ENCODE data around the gene DISC1. TPM values are rescaled to one million over a fixed set of nuclear protein-coding genes. Genes with fewer than 3 reads are reported as not detected.
"Not testable (repeated sequence)": the region's sequence is repeated elsewhere in the genome, so short reads cannot be mapped to it uniquely, and the experiment has no call there.

The DISC1 gene
- total RNA-seq, 5 donors from 2014 or later (not counting 1 experiment from before 2014, with no cell fraction given): 12.9 to 37.0 (median 14.6) TPM

GRCh38 chr1:231939118-231939517 lies 312.5 kb downstream of the DISC1 start:
- DNase-seq (no peak), ATAC-seq (replicated peaks in 1 of 4) (no peak)
- no peak overlapping the region for H3K27ac ChIP-seq (ENCODE audit: low read length)
- H3K4me1 ChIP-seq (ENCODE audit: control insufficient read depth in 1 of 2, extremely low read depth in 1 of 2, insufficient read depth in 2 of 2, low read length in 2 of 2): no peaks in the 10 kb centered on the region
- no peak overlapping the region for H3K4me3 Mint-ChIP-seq
- POLR2A ChIA-PET: no interaction called here
- peaks cover 0 to 2% of the 10 kb centered on the region in 2 experiments for H3K27me3 ChIP-seq (replicated peaks in 1 of 2; ENCODE audit: control insufficient read depth in 2 of 2, extremely low read depth in 1 of 2, insufficient read depth in 2 of 2, low read length in 1 of 2)
- no CpG with 5 or more reads among the region's 4 CpGs for WGBS (ENCODE audit: insufficient coverage)
- no peak overlapping the region for H3K27ac Mint-ChIP-seq
- H3K9me3 Mint-ChIP-seq: no peaks in the 10 kb centered on the region
- peaks cover 0 to 6% (median 0%) of the 10 kb centered on the region in 3 donors for H3K4me1 Mint-ChIP-seq
- CTCF ChIA-PET: no interaction called here
- H3K27me3 Mint-ChIP-seq: no peaks in the 10 kb centered on the region
- no peaks in the 10 kb centered on the region for H3K9me3 ChIP-seq
- H3K4me3 ChIP-seq (ENCODE audit: control insufficient read depth in 1 of 2, extremely low read depth in 1 of 2, low read length in 1 of 2): no peak overlapping the region
- H3K36me3 ChIP-seq (ENCODE audit: control insufficient read depth in 2 of 2, extremely low read depth in 1 of 2, insufficient read depth in 1 of 2, low read length in 1 of 2): peaks cover 0 to 2% of the 10 kb centered on the region in 2 donors
- peaks cover 32% of the 10 kb centered on the region for H3K36me3 Mint-ChIP-seq

GRCh38 chr1:231940116-231940515 lies 313.5 kb downstream of the DISC1 start:
- CTCF ChIA-PET: interaction anchor here in 1 of 2 donors (0.6 kb wide), 1 partner anchor 79 kb away, joined by 3 read pairs; no protein-coding TSS in a partner anchor
- H3K27ac Mint-ChIP-seq: no peak overlapping the region
- H3K4me1 Mint-ChIP-seq: peaks cover 0 to 6% (median 0%) of the 10 kb centered on the region in 3 donors
- POLR2A ChIA-PET: no interaction called here
- no peak for ATAC-seq (replicated peaks in 1 of 4)
- WGBS (ENCODE audit: insufficient coverage): 89% methylated on average over 6 of the region's 7 CpGs
- H3K36me3 Mint-ChIP-seq: peaks cover 40% of the 10 kb centered on the region
- Histone ChIP-seq H3K27ac (ENCODE audit: low read length) (no peak overlapping the region), H3K4me3 (ENCODE audit: control insufficient read depth in 1 of 2, extremely low read depth in 1 of 2, low read length in 1 of 2) (no peak overlapping the region), H3K27me3 (replicated peaks in 1 of 2; ENCODE audit: control insufficient read depth in 2 of 2, extremely low read depth in 1 of 2, insufficient read depth in 2 of 2, low read length in 1 of 2) (peaks cover 0 to 2% of the 10 kb centered on the region in 2 experiments), H3K4me1 (ENCODE audit: control insufficient read depth in 1 of 2, extremely low read depth in 1 of 2, insufficient read depth in 2 of 2, low read length in 2 of 2) (no peaks in the 10 kb centered on the region), H3K36me3 (ENCODE audit: control insufficient read depth in 2 of 2, extremely low read depth in 1 of 2, insufficient read depth in 1 of 2, low read length in 1 of 2) (peaks cover 0 to 3% of the 10 kb centered on the region in 2 donors), H3K9me3 (no peaks in the 10 kb centered on the region)
- DNase-seq: no peak
- no peaks in the 10 kb centered on the region for H3K27me3 Mint-ChIP-seq
- no peaks in the 10 kb centered on the region for H3K9me3 Mint-ChIP-seq
- H3K4me3 Mint-ChIP-seq: no peak overlapping the region

GRCh38 chr1:231940701-231941100 lies 314.1 kb downstream of the DISC1 start:
- CTCF ChIA-PET: interaction anchor here in 1 of 2 donors (0.6 kb wide), 1 partner anchor 79 kb away, joined by 3 read pairs; no protein-coding TSS in a partner anchor
- Mint-ChIP-seq H3K4me1 (peaks cover 0 to 6% (median 0%) of the 10 kb centered on the region in 3 donors), H3K27me3 (no peaks in the 10 kb centered on the region), H3K36me3 (peaks cover 46% of the 10 kb centered on the region), H3K9me3 (no peaks in the 10 kb centered on the region), H3K27ac (no peak overlapping the region), H3K4me3 (no peak overlapping the region)
- no peak overlapping the region for H3K27ac ChIP-seq (ENCODE audit: low read length)
- H3K4me1 ChIP-seq (ENCODE audit: control insufficient read depth in 1 of 2, extremely low read depth in 1 of 2, insufficient read depth in 2 of 2, low read length in 2 of 2): no peaks in the 10 kb centered on the region
- WGBS (ENCODE audit: insufficient coverage): 96% methylated on average over 2 of the region's 6 CpGs
- H3K4me3 ChIP-seq (ENCODE audit: control insufficient read depth in 1 of 2, extremely low read depth in 1 of 2, low read length in 1 of 2): no peak overlapping the region
- DNase-seq (no peak), ATAC-seq (replicated peaks in 1 of 4) (no peak)
- peaks cover 0 to 2% of the 10 kb centered on the region in 2 experiments for H3K27me3 ChIP-seq (replicated peaks in 1 of 2; ENCODE audit: control insufficient read depth in 2 of 2, extremely low read depth in 1 of 2, insufficient read depth in 2 of 2, low read length in 1 of 2)
- POLR2A ChIA-PET: no interaction called here
- no peaks in the 10 kb centered on the region for H3K9me3 ChIP-seq
- H3K36me3 ChIP-seq (ENCODE audit: control insufficient read depth in 2 of 2, extremely low read depth in 1 of 2, insufficient read depth in 1 of 2, low read length in 1 of 2): peaks cover 0 to 3% of the 10 kb centered on the region in 2 donors

- ATAC-seq (replicated peaks in 1 of 4): no peak
- Mint-ChIP-seq H3K9me3 (peaks cover 2 to 10% (median 4%) of the 10 kb centered on the region in 3 donors), H3K27me3 (no peaks in the 10 kb centered on the region), H3K27ac (no peak overlapping the region), H3K4me3 (no peak overlapping the region), H3K4me1 (peaks cover 0 to 6% (median 0%) of the 10 kb centered on the region in 3 donors), H3K36me3 (peaks cover 46% of the 10 kb centered on the region)
- H3K9me3 ChIP-seq: no peaks in the 10 kb centered on the region
- peaks cover 0 to 3% of the 10 kb centered on the region in 2 donors for H3K36me3 ChIP-seq (ENCODE audit: control insufficient read depth in 2 of 2, extremely low read depth in 1 of 2, insufficient read depth in 1 of 2, low read length in 1 of 2)
- peaks cover 0 to 2% of the 10 kb centered on the region in 2 experiments for H3K27me3 ChIP-seq (replicated peaks in 1 of 2; ENCODE audit: control insufficient read depth in 2 of 2, extremely low read depth in 1 of 2, insufficient read depth in 2 of 2, low read length in 1 of 2)
- POLR2A ChIA-PET: no interaction called here
- CTCF ChIA-PET: no interaction called here
- WGBS (ENCODE audit: insufficient coverage): 94% methylated on average over 3 of the region's 3 CpGs
- no peak overlapping the region for H3K27ac ChIP-seq (ENCODE audit: low read length)
- no peaks in the 10 kb centered on the region for H3K4me1 ChIP-seq (ENCODE audit: control insufficient read depth in 1 of 2, extremely low read depth in 1 of 2, insufficient read depth in 2 of 2, low read length in 2 of 2)
- H3K4me3 ChIP-seq (ENCODE audit: control insufficient read depth in 1 of 2, extremely low read depth in 1 of 2, low read length in 1 of 2): no peak overlapping the region
- no peak for DNase-seq
Measured at GRCh38 chr1:231943084-231943483, 316.5 kb downstream of the DISC1 start.

GRCh38 chr1:231948102-231948501 lies 321.5 kb downstream of the DISC1 start:
- H3K4me3 ChIP-seq (ENCODE audit: control insufficient read depth in 1 of 2, extremely low read depth in 1 of 2, low read length in 1 of 2); H3K9me3 Mint-ChIP-seq; POLR2A ChIA-PET; ATAC-seq (replicated peaks in 1 of 4); H3K4me1 ChIP-seq (ENCODE audit: control insufficient read depth in 1 of 2, extremely low read depth in 1 of 2, insufficient read depth in 2 of 2, low read length in 2 of 2); H3K4me3 Mint-ChIP-seq; H3K27ac Mint-ChIP-seq; H3K27me3 Mint-ChIP-seq; H3K4me1 Mint-ChIP-seq; H3K9me3 ChIP-seq; DNase-seq; H3K27ac ChIP-seq (ENCODE audit: low read length); H3K36me3 ChIP-seq (ENCODE audit: control insufficient read depth in 2 of 2, extremely low read depth in 1 of 2, insufficient read depth in 1 of 2, low read length in 1 of 2); H3K27me3 ChIP-seq (replicated peaks in 1 of 2; ENCODE audit: control insufficient read depth in 2 of 2, extremely low read depth in 1 of 2, insufficient read depth in 2 of 2, low read length in 1 of 2); CTCF ChIA-PET: not testable (repeated sequence)
- peaks cover 28% of the 10 kb centered on the region for H3K36me3 Mint-ChIP-seq
- WGBS (ENCODE audit: insufficient coverage): no CpG with 5 or more reads among the region's 5 CpGs

GRCh38 chr1:231949277-231950091 lies 322.9 kb downstream of the DISC1 start:
- no peak overlapping the region for H3K4me3 Mint-ChIP-seq
- no peak overlapping the region for H3K27ac ChIP-seq (ENCODE audit: low read length)
- no peaks in the 10 kb centered on the region for H3K36me3 ChIP-seq (ENCODE audit: control insufficient read depth in 2 of 2, extremely low read depth in 1 of 2, insufficient read depth in 1 of 2, low read length in 1 of 2)
- H3K4me1 Mint-ChIP-seq: peaks cover 0 to 1% (median 0%) of the 10 kb centered on the region in 3 donors
- no peaks in the 10 kb centered on the region for H3K9me3 ChIP-seq
- CTCF ChIA-PET: interaction anchor here in 1 of 2 donors (0.7 kb wide), 1 partner anchor 15 kb away, joined by 5 read pairs; no protein-coding TSS in a partner anchor
- whole genome bisulfite sequencing (ENCODE audit: insufficient coverage): 97% methylated on average over 3 of the region's 8 CpGs
- POLR2A ChIA-PET: no interaction called here
- no peaks in the 10 kb centered on the region for H3K27me3 ChIP-seq (replicated peaks in 1 of 2; ENCODE audit: control insufficient read depth in 2 of 2, extremely low read depth in 1 of 2, insufficient read depth in 2 of 2, low read length in 1 of 2)
- ATAC-seq (replicated peaks in 1 of 4): no peak
- H3K4me3 ChIP-seq (ENCODE audit: control insufficient read depth in 1 of 2, extremely low read depth in 1 of 2, low read length in 1 of 2): no peak overlapping the region
- peaks cover 2 to 10% (median 4%) of the 10 kb centered on the region in 3 donors for H3K9me3 Mint-ChIP-seq
- DNase-seq: no peak
- H3K4me1 ChIP-seq (ENCODE audit: control insufficient read depth in 1 of 2, extremely low read depth in 1 of 2, insufficient read depth in 2 of 2, low read length in 2 of 2): no peaks in the 10 kb centered on the region
- no peak overlapping the region for H3K27ac Mint-ChIP-seq
- peaks cover 30% of the 10 kb centered on the region for H3K36me3 Mint-ChIP-seq
- no peaks in the 10 kb centered on the region for H3K27me3 Mint-ChIP-seq

Measured in T-cell (primary cell).